GM19043 (cell line): ENCODE measurements around the gene VSTM4.

Source experiments
- ATAC-seq: cut with Tn5 transposase; IDR thresholded peaks from one replicate; pipeline ENCODE4 v1.9.1; 2021; ENCODE audit warnings: low read depth; ENCODE audit not compliant: unreplicated experiment

VSTM4 gene

GRCh38 chr10:49012603-49013002, 102.7 kb downstream of the VSTM4 start:
- ATAC-seq: no peak

- ATAC-seq: no peak
Measured at GRCh38 chr10:49011756-49012155, 103.6 kb downstream of the VSTM4 start.

GRCh38 chr10:49010865-49011264, 104.5 kb downstream of the VSTM4 start:
- ATAC-seq: no peak

- no peak for ATAC-seq
Measured at GRCh38 chr10:49010295-49010694, 105.0 kb downstream of the VSTM4 start.

- no peak for ATAC-seq
Measured at GRCh38 chr10:49009199-49009979, 105.9 kb downstream of the VSTM4 start.

- ATAC-seq: no peak
Measured at GRCh38 chr10:49008505-49009198, 106.7 kb downstream of the VSTM4 start.

- ATAC-seq: no peak
Measured at GRCh38 chr10:49008091-49008490, 107.2 kb downstream of the VSTM4 start.

- no peak for ATAC-seq
Measured at GRCh38 chr10:49007129-49007528, 108.2 kb downstream of the VSTM4 start.

GRCh38 chr10:49005270-49005669, 110.1 kb downstream of the VSTM4 start:
- ATAC-seq: no peak

- ATAC-seq: no peak
Measured at GRCh38 chr10:49001870-49002672, 113.3 kb downstream of the VSTM4 start.

GRCh38 chr10:49001402-49001801, 113.9 kb downstream of the VSTM4 start:
- no peak for ATAC-seq

- ATAC-seq: no peak
Measured at GRCh38 chr10:49000437-49001398, 114.6 kb downstream of the VSTM4 start.

- no peak for ATAC-seq
Measured at GRCh38 chr10:48999346-48999745, 116.0 kb downstream of the VSTM4 start.

- ATAC-seq: no peak
Measured at GRCh38 chr10:48996329-48996728, 119.0 kb downstream of the VSTM4 start.

GRCh38 chr10:48993627-48994026, 121.7 kb downstream of the VSTM4 start:
- ATAC-seq: no peak

- no peak for ATAC-seq
Measured at GRCh38 chr10:48990226-48990625, 125.1 kb downstream of the VSTM4 start.

GRCh38 chr10:48985621-48986158, 129.6 kb downstream of the VSTM4 start:
- ATAC-seq: no peak

GRCh38 chr10:48983648-48984351, 131.5 kb downstream of the VSTM4 start:
- no peak for ATAC-seq

GRCh38 chr10:48982584-48982983, 132.7 kb downstream of the VSTM4 start:
- no peak for ATAC-seq
